LNCaP clone FGC (cell line): ENCODE data around the gene YWHAH.
"Not testable (repeated sequence)": the region's sequence is repeated elsewhere in the genome, so short reads cannot be mapped to it uniquely, and the experiment has no call there.

Experiments
- DNase-seq: peaks from one replicate; pipeline ENCODE4 v3.0.0-alpha.2; 2011; ENCODE audit warnings: low read depth
- H3K4me3 ChIP-seq: 2 replicates; pipeline ENCODE4 v1.5.1; 2011; ENCODE audit warnings: mild to moderate bottlenecking, low read depth, low read length, control low read depth
- CTCF ChIP-seq: IDR thresholded peaks from 2 replicates; pipeline ENCODE4 v1.5.1; 2012; ENCODE audit warnings: mild to moderate bottlenecking; ENCODE audit not compliant: control insufficient read depth, insufficient read depth; ENCODE audit errors: extremely low read depth

The YWHAH gene

GRCh38 chr22:31973739-31974138 lies 29.4 kb downstream of the YWHAH start:
- DNase-seq: no peak
- no peak overlapping the region for H3K4me3 ChIP-seq
- no peak for TF ChIP-seq CTCF

GRCh38 chr22:31977141-31977841 lies 33.0 kb downstream of the YWHAH start:
- peak; percentile 51 for DNase-seq
- H3K4me3 ChIP-seq: no peak overlapping the region
- TF ChIP-seq CTCF: peak; percentile 90

GRCh38 chr22:31977939-31978338 lies 33.6 kb downstream of the YWHAH start:
- DNase-seq: no peak
- H3K4me3 ChIP-seq: no peak overlapping the region
- no peak for TF ChIP-seq CTCF

GRCh38 chr22:31980628-31981027 lies 36.3 kb downstream of the YWHAH start:
- H3K4me3 ChIP-seq: no peak overlapping the region
- no peak for DNase-seq
- TF ChIP-seq CTCF: no peak

- not testable (repeated sequence) for DNase-seq, H3K4me3 ChIP-seq
These were observed 37.6 kb downstream of the YWHAH start for GRCh38 chr22:31981976-31982375.

- no peak for TF ChIP-seq CTCF
- DNase-seq: no peak
- H3K4me3 ChIP-seq: no peak overlapping the region
These were observed 39.7 kb downstream of the YWHAH start for GRCh38 chr22:31983911-31984656.

GRCh38 chr22:31987218-31987617 lies 42.9 kb downstream of the YWHAH start:
- no peak for DNase-seq
- no peak for TF ChIP-seq CTCF
- no peak overlapping the region for H3K4me3 ChIP-seq
